GM19468 (cell line): Measurements from ENCODE around the gene ZNF423.
"Not testable (repeated sequence)": the region's sequence is repeated elsewhere in the genome, so short reads cannot be mapped to it uniquely, and the experiment has no call there.

Experiments
- ATAC-seq: cut with Tn5 transposase; IDR thresholded peaks from one replicate; pipeline ENCODE4 v1.9.1; 2021; ENCODE audit warnings: mild to moderate bottlenecking, moderate library complexity, moderate number of reproducible peaks; ENCODE audit not compliant: unreplicated experiment; ENCODE audit errors: extremely low read depth

ZNF423 gene

DNA sequence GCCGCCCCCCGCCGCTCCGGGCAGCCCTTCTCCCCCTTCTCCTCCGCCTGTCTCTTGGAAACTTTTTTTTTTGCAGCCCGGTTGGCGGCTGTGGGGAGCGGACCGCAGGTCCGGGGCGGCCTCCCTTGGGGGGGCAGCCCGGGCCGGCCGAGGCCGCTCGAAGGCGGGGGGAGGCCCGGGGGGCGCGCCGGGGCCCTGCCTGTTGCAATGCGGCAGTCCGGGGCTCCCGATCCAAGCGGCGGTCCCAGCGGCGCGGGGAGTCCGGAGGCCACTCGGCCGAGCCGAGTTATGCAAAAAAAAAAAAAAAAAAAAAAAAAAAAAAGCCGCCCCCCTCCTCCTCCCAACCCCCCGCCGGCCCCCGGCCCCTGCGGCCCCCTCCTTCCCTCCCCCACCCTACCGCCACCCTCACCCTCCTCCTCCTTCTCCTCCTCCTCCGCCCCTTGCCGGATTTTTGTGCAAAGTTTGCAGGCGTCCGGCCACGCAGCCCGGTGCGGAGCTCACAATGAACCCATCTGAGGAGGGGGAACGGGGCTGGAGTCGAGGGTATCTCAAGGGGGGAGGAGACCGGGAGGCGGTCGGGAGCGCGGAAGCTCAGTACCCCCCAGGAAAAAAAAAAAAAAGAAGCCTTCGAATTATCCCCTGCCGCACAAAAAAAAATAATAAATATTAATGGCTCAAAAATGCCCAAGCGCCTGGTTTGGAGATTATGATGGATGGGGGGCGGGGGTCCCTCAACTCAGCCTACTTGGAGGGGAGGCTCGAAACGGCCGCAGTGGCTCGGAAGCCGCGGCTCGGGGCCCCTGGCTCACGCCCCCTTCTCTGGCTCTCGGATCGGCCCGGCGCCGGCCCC, at the start of gene ZNF423:
TSS of gene ZNF423 (minus strand) at position 291 of the 850 bp plus-strand sequence. CDS start 338 bp downstream, outside the sequence.
- no peak for ATAC-seq

DNA sequence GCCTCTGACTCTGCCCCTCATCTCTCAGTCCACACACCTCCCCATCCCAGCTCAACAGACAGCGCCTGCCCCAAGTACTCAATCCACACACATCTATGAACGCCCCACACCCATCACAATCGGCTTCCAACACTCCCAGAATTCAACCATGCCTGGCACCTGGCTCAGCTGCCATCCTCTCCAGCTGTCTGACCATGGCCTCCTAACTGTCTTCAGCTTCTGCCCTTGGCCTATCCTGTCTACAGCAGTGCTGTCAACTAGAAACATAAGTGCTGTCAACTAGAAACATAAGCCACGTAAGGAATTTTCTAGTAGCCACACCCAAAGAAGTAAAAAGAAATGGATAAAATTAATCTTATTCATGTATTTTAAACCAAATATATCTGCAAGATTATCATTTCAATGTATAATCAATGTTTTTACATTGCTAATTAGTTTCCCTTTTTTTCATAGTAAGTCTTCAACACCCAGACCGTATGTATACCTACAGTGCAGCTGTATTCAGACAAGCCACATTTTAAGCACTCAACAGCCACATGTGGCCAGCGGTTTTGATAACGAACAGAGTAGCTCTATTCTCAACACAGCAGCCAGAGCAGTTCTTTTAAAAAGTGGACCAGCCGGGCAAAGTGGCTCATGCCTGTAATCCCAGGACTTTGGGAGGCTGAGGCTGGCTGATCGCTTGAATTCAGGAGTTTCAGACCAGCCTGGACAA, 48.6 kb upstream of the ZNF423 start:
- no peak for ATAC-seq

DNA sequence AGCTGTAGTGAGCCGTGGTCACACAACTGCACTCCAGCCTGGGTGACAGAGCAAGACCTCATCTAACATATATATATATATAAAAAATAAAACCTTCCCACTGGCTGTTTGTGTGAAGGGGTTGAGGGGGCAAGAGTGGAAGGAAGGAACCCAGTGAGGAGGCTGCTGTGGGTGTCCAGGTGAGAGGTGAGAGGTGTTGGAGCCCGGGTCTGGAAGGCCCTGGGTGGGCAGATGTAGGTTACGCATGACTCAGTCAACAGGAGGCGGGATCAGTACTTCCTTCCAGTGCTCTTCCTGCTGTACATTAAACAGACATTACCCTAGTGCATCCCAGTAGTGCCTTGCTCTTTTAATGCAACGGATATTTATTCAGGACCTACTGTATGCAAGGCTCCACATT, 47.0 kb upstream of the ZNF423 start:
- ATAC-seq, result no peak

DNA sequence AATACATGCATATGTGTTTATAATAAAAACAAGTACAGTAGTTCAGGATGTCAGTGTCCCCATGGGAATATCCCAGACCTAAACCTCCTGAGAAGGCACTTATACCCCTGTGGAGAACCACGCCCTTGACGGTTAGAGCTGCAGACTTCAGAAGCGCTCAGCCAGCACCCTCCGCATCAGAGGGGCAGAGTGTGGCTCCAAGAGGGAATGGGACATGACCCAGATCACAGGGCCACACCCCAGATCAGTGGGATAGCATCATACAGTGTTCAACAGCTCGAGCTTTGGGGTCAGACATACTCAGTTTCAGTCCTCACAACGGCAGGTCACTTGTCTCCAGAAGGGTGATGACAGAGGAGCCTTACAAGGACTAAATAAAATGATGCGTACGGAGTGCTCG, 45.8 kb upstream of the ZNF423 start:
- ATAC-seq, result no peak

DNA sequence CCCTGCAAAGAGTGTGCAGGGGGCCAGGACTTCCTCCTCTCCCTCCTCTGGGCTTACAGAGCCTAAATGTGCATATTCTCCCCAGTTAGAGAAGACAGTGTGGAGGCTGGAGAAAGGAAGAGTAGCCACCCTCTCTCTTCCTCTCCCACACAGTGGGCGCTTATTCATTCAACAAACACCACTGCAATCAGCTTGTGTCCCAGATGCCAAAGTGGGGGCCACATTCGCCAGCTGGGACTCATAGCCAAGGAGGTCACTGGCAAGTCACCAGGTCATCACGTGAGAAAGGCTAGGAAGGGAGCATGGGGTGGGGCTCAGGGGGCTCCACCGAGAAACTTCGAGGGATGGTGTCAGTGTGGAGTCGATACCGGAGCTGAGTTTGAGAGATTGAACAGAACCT, 45.0 kb upstream of the ZNF423 start:
- no peak for ATAC-seq

DNA sequence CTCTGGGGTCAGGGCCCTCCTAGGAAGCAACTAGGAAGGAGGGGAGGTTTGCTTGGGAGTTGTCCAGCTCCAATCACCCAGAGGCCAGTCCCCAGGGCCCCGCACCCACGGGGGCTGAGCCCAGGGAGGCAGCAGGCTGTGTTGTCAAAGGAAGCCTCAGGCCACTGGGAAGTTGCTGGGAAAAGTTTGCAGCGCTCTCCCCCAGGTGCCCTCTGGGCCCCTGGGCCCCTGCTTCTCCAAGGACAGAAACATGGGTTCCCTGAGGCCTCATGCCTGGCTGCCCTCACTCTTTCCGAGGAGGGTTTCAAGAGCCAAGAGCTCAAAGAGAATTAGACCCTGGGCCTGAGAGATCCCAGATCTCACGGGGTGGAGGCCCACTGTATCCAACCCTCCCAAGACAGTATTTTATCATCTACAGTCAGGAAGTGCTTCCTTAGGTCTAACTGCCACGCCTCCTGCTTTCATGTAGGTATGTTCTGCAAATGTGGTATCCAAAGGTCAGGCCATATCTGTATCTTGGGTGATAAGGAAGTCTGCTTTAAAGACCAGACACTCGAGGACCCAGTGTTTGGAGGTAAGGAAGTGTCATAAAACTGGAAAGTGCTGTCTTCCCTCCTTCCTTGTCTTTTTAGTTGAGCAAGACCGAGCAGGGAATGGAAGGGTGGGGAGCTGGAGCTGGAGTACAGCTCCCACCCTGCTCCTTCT, 44.2 kb upstream of the ZNF423 start:
- no peak for ATAC-seq

DNA sequence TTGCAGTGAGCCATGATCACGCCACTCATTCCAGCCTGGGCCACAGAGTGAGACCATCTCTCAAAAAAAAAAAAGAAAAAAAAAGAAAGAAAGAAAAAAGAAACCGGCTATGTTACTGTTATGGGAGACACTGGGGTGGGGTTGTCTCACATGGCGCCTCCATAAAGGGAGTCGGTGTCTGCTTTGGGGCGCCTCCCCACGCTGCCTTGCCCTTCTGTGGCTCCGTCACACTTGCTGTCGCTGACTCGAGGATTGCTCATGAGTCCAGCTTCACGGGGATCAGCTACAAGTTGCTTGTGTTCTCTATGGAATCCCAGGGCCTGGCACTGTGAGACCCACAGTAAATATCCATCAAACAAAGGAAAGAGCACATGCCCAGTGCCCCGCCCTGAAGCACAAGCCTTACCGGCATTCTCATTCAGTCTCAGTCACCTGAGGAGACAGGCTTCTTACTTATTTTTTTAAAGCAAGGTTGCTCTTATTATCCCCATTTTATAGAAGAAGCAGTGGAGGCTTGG, 40.6 kb upstream of the ZNF423 start:
- ATAC-seq, result no peak

DNA sequence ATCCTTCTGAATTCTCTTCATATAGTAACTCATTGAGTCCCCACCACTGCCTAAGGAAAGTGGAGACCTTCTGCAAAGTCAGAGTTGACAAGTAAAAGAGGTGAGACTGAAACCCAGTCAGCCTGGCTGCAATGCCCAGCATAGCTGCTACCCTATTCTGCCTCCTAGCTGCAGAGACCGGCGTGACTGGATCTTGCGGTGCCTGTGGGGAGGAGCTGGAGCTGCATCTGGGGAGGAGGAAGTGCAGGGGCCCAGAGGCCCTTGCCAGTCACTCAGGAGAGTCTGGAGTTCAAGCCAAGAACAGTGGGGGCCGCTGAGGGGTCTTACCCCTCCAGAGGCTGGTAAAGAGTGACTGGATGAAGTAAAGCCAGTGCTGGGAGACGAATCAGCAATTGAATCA, 35.0 kb upstream of the ZNF423 start:
- no peak for ATAC-seq

DNA sequence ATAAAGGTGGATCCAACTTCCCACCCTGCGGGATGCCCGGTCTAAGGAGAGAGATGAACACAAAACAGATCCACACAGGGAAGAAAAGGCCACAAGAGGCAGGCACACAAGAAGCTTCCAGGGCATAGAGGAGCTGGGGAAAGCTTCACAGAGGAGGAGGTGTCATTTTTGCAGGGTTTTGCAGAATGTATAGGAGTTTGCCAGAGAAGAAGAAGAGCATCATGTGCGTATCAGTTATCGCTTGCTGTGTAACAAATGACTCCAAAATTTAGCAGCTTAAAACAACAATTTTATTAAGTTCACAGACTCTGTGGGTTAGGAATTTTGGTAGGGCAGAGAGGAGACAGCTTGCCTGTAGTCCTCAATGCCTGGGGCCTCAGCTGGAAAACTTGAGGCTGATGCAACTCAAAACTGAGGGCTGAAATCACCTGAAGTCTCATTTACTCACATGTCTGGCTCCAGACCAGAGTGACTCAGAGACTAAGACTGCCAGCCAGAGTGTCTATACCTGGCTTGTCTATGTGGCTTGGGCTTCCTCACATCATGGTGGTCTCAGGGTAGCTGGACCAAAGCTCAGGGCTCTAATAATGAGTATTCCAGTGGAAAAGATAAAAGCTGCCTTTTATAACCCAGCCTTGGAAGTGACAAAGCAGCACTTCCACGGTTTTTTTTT, 33.9 kb upstream of the ZNF423 start:
- no peak for ATAC-seq

DNA sequence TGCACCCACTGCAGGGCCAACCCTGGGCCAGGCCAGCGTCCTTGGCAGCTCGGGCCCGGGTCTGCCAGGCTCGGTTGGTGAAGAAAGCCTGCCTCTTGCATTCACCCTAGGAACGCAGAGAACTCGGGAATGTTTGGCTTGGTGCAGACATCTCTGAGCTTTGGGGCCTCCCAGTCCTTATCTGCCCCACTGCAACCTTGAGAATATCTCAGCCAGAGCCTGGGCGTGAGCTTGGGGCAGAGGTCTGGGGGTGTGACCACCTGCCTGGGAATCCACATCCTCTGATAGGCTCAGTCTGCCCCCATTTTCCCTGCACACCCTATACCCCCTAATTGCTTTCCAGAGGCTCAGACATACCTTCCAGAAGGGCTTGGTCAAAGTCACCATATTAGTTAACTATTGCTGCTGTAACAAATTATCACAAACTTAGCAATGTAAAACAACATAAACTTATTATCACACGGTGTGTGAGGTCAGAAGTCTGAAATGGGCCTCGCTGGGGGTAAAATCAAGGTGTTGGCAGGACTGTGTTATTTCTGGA, 30.7 kb upstream of the ZNF423 start:
- no peak for ATAC-seq

DNA sequence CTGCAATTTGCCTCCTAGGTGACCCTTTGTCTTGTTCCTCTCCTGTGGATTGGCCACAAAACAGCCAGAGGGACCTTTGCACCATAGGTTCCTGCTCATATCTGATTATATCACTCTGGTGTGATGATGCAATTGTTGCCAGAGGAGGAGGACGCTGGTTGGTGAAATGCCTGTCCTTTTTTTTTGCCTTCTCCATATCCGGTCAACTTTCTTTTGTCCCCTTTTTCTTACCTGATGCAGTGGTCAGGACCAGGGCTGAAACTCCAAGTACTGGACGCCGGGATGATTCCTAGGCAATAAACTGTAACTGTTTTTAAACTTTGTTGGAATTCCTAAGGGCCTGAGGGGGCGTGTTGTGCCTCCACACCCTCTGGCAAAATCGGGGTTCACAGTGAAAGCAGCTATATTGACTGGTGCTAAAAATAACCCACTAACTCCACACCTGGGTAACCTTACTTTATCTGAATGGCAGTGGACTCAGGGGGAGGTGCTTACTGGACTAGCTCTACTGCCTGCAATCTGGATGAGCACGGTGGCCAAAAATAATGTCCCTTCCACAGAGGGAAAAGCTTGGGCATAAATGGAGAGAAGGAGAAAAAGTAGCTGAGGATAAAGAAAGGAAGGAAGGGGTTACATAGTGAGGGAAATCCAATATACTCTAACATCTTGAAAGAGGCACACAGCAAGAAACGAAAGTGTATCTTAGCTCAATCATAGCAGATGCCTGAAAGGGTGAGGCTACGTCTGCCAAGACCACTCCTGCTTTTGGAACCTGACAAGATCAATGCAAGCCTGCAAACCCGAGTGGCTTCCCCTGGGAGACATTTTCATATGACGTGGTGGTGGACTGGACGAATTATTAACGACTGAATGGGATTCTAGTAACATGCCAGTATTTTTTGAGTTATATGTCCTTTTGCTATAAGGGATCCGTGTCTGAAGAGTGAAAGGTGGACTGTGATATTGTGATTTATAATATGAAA, 28.4 kb upstream of the ZNF423 start:
- no peak for ATAC-seq

DNA sequence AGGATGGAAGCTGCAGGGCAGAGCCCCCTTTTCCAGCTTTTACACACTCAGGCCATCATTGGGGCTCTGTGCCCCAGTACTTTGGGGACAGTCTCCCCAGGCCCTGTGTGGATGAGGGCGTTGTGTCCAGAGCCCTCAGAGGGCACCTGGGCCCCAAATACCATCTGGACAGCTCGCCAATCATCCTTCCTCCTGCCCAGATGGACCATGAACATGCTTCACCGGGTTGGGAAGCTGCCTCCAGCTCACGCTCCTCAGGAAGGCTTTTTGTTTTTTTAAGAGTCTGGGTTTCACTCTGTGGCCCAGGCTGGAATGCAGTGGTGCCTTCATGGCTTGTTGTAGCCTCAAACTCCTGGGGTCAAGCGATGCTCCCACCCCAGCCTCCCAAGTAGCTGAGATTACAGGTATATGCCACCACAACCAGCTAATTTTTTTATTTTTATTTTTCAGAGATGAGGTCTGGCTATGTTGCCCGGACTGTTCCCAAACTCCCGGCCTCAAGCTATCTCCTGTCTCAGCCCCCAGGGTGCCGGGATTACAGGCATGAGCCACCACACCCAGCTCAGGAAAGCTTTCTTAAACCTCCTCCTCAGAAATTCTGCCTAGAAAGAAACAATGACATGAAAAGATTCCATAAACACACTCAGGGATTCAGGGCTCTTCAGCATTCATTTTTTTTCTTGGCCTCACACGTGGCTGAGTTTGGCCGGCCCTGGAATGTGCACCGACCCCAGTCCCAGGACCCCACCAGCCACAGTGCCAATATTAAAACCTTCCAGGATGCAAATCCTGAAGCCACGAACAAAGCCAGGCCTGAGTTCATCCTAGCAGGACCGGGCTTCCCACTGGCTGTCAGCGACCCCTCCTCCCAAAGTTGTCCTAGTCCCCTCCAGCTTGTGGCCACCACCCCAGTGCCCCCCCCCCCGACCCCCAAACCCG, 27.4 kb upstream of the ZNF423 start:
- no peak for ATAC-seq

DNA sequence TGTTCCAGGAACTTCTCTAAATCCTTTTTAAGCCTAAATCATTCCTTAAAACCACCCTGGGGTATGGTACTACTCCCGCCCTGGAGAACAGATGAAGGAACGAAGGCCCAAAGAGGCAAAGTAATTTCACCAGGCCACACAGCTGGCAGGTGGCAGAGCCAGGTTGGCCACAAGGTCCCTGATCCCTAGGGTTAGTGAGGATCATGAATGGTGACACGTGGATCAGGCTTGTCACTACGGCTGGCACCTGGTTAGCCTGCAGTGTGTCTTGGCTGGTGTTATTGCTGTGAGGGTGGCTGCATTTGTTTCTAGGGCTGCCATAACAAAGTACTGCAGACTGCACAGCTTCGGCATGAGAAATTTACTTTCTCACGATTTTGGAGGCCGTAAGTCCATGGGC, 26.0 kb upstream of the ZNF423 start:
- no peak for ATAC-seq

DNA sequence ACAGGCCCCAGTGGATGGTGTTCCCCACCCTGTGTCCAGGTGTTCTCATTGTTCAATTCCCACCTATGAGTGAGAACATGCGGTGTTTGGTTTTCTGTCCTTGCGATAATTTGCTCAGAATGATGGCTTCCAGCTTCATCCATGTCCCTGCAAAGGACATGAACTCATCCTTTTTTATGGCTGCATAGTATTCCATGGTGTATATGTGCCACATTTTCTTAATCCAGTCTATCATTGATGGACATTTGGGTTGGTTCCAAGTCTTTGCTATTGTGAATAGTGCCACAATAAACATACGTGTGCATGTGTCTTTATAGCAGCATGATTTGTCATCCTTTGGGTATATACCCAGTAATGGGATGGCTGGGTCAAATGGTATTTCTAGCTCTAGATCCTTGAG, 22.6 kb upstream of the ZNF423 start:
- ATAC-seq, result not testable (repeated sequence)

DNA sequence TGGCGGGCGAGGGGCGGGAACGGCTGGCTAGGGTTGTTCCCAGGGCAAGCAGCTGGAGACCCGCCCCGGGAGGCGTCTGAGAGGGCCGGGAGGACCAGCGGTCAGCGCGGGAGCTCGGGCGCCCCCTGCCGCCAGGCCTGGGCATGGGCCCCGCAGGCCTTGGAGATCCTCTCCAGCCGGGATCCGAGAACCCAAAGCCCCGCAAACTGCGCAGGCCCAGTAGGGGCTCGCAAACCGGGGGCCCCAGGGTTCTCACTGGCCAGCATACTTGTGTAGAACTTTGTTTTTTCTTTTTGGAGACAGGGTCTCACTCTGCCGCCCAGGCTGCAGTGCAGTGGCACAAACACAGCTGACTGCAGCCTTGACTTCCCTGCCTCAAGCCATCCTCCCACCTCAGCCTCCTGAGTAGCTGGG, 20.8 kb upstream of the ZNF423 start:
- ATAC-seq, result no peak

DNA sequence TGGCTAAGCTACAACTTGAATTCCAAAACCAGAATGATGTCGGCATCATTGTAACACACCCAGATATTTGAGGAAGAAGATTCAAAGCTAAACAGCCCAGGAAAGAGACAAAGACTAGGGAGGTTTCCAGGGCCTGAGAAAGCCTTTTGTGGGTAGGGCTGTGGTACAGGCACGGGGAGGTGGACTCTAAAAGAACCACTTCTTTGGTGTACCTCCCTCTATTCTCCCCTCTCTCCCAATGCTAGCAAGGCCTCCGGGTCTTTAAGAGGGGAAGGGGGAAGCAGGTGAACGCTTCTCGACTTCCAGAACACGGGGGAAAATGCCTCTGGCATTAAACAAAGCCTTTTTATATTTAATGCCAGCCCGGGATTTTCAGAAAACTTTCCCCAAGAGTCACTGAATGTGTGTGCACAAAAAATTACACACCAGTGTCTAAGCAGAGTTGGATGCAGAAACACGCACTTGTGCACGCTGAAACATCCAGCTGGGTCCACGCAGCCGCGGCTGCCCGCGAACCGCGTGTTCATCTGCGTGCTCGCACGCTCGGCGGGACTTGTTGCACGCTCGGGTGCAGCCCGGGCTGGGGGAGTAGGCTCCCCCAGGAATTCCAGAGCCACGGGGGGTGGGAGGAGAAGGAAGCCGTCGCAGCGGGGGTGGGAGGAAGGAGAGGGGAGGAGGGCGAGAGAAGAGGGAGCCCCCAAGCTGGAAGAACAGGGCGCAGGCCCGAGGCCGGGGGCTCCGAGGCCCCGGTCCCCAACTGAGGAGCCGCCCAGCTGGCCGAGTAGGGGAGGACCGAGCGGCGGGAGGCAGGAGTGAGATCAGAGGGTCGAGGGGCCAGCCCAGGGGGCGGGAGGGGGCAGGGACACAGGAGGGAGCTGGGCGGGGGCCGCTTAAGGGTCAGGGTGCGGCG, 20.1 kb upstream of the ZNF423 start:
- ATAC-seq, result no peak
